B cell (primary cell): Measurements from ENCODE around the gene LIPJ.

Experiments used
- EZH2 ChIP-seq: IDR thresholded peaks from 2 replicates; pipeline ENCODE4 v1.6.1; 2012; ENCODE audit warnings: borderline replicate concordance, low read depth, mild to moderate bottlenecking, moderate library complexity, low read length; ENCODE audit not compliant: insufficient read depth, poor library complexity, severe bottlenecking
- TF ChIP-seq, protein P1 (sequence below): fragments of 200-600 bp; IDR thresholded peaks from one replicate; pipeline ENCODE4 v1.8.0; 2022; ENCODE audit warnings: antibody characterized with exemption, mild to moderate bottlenecking

DNA sequence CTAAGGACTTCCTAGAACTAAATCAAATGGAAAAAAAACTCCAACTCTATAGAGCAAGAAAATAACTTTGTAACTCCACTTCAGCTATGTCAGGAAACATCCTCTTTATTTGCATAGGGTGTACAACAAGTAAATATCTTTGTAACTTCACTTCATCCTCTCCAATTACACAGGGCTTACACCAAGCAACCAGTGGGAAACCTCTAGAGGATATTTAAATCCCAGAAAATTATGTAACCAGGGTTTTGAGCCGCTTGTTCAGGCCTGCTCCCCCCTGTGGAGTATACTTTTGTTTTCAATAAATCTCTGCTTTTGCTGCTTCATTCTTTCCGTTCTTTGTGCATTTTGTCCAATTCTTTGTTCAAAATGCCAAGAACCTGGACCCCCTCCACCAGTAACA lies 22.2 kb downstream of the LIPJ start:
- TF ChIP-seq, protein P1, sequence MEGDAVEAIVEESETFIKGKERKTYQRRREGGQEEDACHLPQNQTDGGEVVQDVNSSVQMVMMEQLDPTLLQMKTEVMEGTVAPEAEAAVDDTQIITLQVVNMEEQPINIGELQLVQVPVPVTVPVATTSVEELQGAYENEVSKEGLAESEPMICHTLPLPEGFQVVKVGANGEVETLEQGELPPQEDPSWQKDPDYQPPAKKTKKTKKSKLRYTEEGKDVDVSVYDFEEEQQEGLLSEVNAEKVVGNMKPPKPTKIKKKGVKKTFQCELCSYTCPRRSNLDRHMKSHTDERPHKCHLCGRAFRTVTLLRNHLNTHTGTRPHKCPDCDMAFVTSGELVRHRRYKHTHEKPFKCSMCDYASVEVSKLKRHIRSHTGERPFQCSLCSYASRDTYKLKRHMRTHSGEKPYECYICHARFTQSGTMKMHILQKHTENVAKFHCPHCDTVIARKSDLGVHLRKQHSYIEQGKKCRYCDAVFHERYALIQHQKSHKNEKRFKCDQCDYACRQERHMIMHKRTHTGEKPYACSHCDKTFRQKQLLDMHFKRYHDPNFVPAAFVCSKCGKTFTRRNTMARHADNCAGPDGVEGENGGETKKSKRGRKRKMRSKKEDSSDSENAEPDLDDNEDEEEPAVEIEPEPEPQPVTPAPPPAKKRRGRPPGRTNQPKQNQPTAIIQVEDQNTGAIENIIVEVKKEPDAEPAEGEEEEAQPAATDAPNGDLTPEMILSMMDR, result no peak
- TF ChIP-seq EZH2, result no peak
